NCI-H510A (cell line): Measurements from ENCODE around the gene KIF24.
"Not testable (repeated sequence)": the region's sequence is repeated elsewhere in the genome, so short reads cannot be mapped to it uniquely, and the experiment has no call there.

Experiments used
- DNase-seq: peaks from one replicate; lab custom pipeline; 2025; lab: John Stamatoyannopoulos, UW

The KIF24 gene

GRCh38 chr9:34322899-34323591 lies 6.0 kb downstream of the KIF24 start:
- no peak for DNase-seq

- DNase-seq: no peak
These were observed 7.6 kb downstream of the KIF24 start for GRCh38 chr9:34321451-34321850.

GRCh38 chr9:34318163-34318790 lies 10.8 kb downstream of the KIF24 start:
- DNase-seq: no peak

- no peak for DNase-seq
These were observed 11.6 kb downstream of the KIF24 start for GRCh38 chr9:34317436-34317835.

GRCh38 chr9:34311499-34312185 lies 17.4 kb downstream of the KIF24 start:
- DNase-seq: no peak

GRCh38 chr9:34310215-34310614 lies 18.9 kb downstream of the KIF24 start:
- no peak for DNase-seq

- not testable (repeated sequence) for DNase-seq
These were observed 20.8 kb downstream of the KIF24 start for GRCh38 chr9:34308316-34308715.

- not testable (repeated sequence) for DNase-seq
These were observed 28.0 kb downstream of the KIF24 start for GRCh38 chr9:34301064-34301463.

GRCh38 chr9:34292552-34292951 lies 36.5 kb downstream of the KIF24 start:
- DNase-seq: no peak

GRCh38 chr9:34291423-34291822 lies 37.6 kb downstream of the KIF24 start:
- no peak for DNase-seq

- DNase-seq: no peak
These were observed 38.0 kb downstream of the KIF24 start for GRCh38 chr9:34291023-34291422.

- DNase-seq: no peak
These were observed 39.9 kb downstream of the KIF24 start for GRCh38 chr9:34289159-34289558.

- DNase-seq: no peak
These were observed 47.0 kb downstream of the KIF24 start for GRCh38 chr9:34282096-34282495.

GRCh38 chr9:34279411-34279810 lies 49.7 kb downstream of the KIF24 start:
- peak; percentile 83 for DNase-seq
